Keratinocyte (primary cell): ENCODE measurements around the gene SMIM35. TPM values are rescaled to one million over a fixed set of nuclear protein-coding genes. Genes with fewer than 3 reads are reported as not detected.

Source experiments
- DNase-seq: peaks from one replicate; pipeline ENCODE4 v3.0.0-alpha.2; 2011; ENCODE audit warnings: low read depth, missing footprints, low spot score
- FAIRE-seq: peaks from 2 replicates; lab custom pipeline; 2011; peaks lifted over from hg19 to GRCh38; lab: Jason Lieb, UNC
- H2AFZ ChIP-seq: 2 replicates; pipeline ENCODE4 v1.6.0; 2012; ENCODE audit warnings: low read length, control low read depth, inconsistent platforms; ENCODE audit not compliant: control insufficient read depth
- H3K27ac ChIP-seq: 2 replicates; pipeline ENCODE4 v1.5.1; 2011; ENCODE audit warnings: low read length; ENCODE audit not compliant: control insufficient read depth, insufficient read depth
- H3K27me3 ChIP-seq: 3 replicates; pipeline ENCODE4 v1.6.0; 2011; ENCODE audit warnings: low read length; ENCODE audit not compliant: control insufficient read depth, insufficient read depth; ENCODE audit errors: extremely low read depth
- H3K36me3 ChIP-seq, 2 experiments: 2 replicates in 1 of 2; 3 replicates in 1 of 2; pipeline ENCODE4 v1.5.1; 2011; ENCODE audit warnings: low read length in 2 of 2, mild to moderate bottlenecking in 1 of 2; ENCODE audit not compliant: control insufficient read depth in 2 of 2, insufficient read depth in 2 of 2; ENCODE audit errors: extremely low read depth in 1 of 2
- H3K4me1 ChIP-seq: 3 replicates; pipeline ENCODE4 v1.5.1; 2011; ENCODE audit warnings: low read length; ENCODE audit not compliant: control insufficient read depth, insufficient read depth; ENCODE audit errors: extremely low read depth
- H3K4me2 ChIP-seq: 3 replicates; pipeline ENCODE4 v1.6.0; 2011; ENCODE audit warnings: low read depth, low read length; ENCODE audit not compliant: control insufficient read depth, insufficient read depth; ENCODE audit errors: extremely low read depth
- H3K4me3 ChIP-seq, 3 experiments: fragments of 200-600 bp in 1 of 3; sonication (generic) in 1 of 3; 2 replicates in 2 of 3; 3 replicates in 1 of 3; pipeline ENCODE4 v1.5.1; 2011 to 2016; ENCODE audit warnings: low read length in 3 of 3, mild to moderate bottlenecking in 3 of 3, control low read depth in 2 of 3, inconsistent platforms in 1 of 3, low read depth in 1 of 3, mixed read lengths in 1 of 3, mixed run types in 1 of 3, moderate library complexity in 1 of 3; ENCODE audit not compliant: control insufficient read depth in 2 of 3, insufficient read depth in 2 of 3; ENCODE audit errors: extremely low read depth in 1 of 3
- H3K79me2 ChIP-seq: 2 replicates; pipeline ENCODE4 v1.6.0; 2012; ENCODE audit warnings: low read length; ENCODE audit not compliant: control insufficient read depth, insufficient read depth
- H3K9ac ChIP-seq: 3 replicates; pipeline ENCODE4 v1.6.0; 2011; ENCODE audit warnings: low read length; ENCODE audit not compliant: control insufficient read depth, insufficient read depth; ENCODE audit errors: extremely low read depth
- H3K9me1 ChIP-seq: 3 replicates; pipeline ENCODE4 v1.6.0; 2011; ENCODE audit warnings: low read length; ENCODE audit not compliant: control insufficient read depth, insufficient read depth; ENCODE audit errors: extremely low read depth
- H3K9me3 ChIP-seq: 2 replicates; pipeline ENCODE4 v1.5.1; 2012; ENCODE audit warnings: low read depth, low read length; ENCODE audit not compliant: control insufficient read depth
- H4K20me1 ChIP-seq: 3 replicates; pipeline ENCODE4 v1.6.0; 2011; ENCODE audit warnings: low read length; ENCODE audit not compliant: control insufficient read depth, insufficient read depth; ENCODE audit errors: extremely low read depth
- CTCF ChIP-seq, 3 experiments: IDR thresholded peaks in 1 of 3; conservative IDR thresholded peaks in 1 of 3; optimal IDR thresholded peaks in 1 of 3; 2 replicates in 2 of 3; 3 replicates in 1 of 3; pipeline versions ENCODE3 to v1.5.1; 2011; ENCODE audit warnings: low read length in 3 of 3, mild to moderate bottlenecking in 3 of 3, moderate library complexity in 2 of 3, control low read depth in 1 of 3, inconsistent platforms in 1 of 3; ENCODE audit not compliant: insufficient read depth in 2 of 3; ENCODE audit errors: extremely low read depth in 1 of 3
- EZH2 ChIP-seq: IDR thresholded peaks from one replicate; pipeline ENCODE4 v1.6.1; 2012; ENCODE audit warnings: inconsistent platforms, mild to moderate bottlenecking, low read length, moderate library complexity
- dilution Hi-C: fragments of 300-500 bp; cut with MboI; formaldehyde crosslinking; loops from one replicate; pipeline ENCODE4 v1.7.0; 2020; ENCODE audit warnings: low sequenced_read_pairs; ENCODE audit not compliant: extremely low pct_ligation_motif_present
- polyA plus RNA-seq, 5 experiments: library from polyadenylated mRNA; depleted of rRNA in 3 of 5; stranded (reverse) in 3 of 5; stranded (forward) in 1 of 5; unstranded in 1 of 5; fragments of >200 nt; gene quantifications; 1 replicate in 1 of 5; 2 replicates in 3 of 5; 3 replicates in 1 of 5; pipeline versions ENCODE4 v1.2.1 to v1.2.3, GENCODE V29; 2011 to 2012; ENCODE audit warnings: missing spikeins in 2 of 5, low read depth in 1 of 5, low replicate concordance in 1 of 5

SMIM35 gene
- polyA plus RNA-seq, 1 donor (not counting 4 experiments of a cell fraction or from before 2014, with no cell fraction given) = not detected

- no peaks in the 10 kb centered on the region for H3K9me1 ChIP-seq
- dilution Hi-C loops = no loop called here
- no peak overlapping the region for H3K4me2 ChIP-seq
- TF ChIP-seq CTCF (optimal IDR thresholded peaks at IDR 0.05 in 1 of 3, IDR thresholded peaks at IDR 0.05 in 1 of 3, conservative IDR thresholded peaks at IDR 0.05 in 1 of 3; ENCODE audit: extremely low read depth in 1 of 3, insufficient read depth in 2 of 3, low read length in 3 of 3) = no peak
- no peak for TF ChIP-seq EZH2
- DNase-seq (no peak), FAIRE-seq (no peak)
- H3K4me1 ChIP-seq = peaks cover 9% of the 10 kb centered on the region
- H3K9me3 ChIP-seq = no peaks in the 10 kb centered on the region
- H3K9ac ChIP-seq = no peak overlapping the region
- H4K20me1 ChIP-seq = no peaks in the 10 kb centered on the region
- no peak overlapping the region for H2AFZ ChIP-seq
- H3K36me3 ChIP-seq = no peaks in the 10 kb centered on the region
- H3K27ac ChIP-seq = no peak overlapping the region
- H3K27me3 ChIP-seq = no peaks in the 10 kb centered on the region
- no peaks in the 10 kb centered on the region for H3K79me2 ChIP-seq
- no peak overlapping the region for H3K4me3 ChIP-seq
Observed at GRCh38 chr11:118128310-118128709, 41.5 kb upstream of the SMIM35 start.

- peak; percentile 53 for DNase-seq
- no peaks in the 10 kb centered on the region for H3K27me3 ChIP-seq
- FAIRE-seq = no peak
- no peaks in the 10 kb centered on the region for H3K9me1 ChIP-seq
- TF ChIP-seq CTCF (optimal IDR thresholded peaks at IDR 0.05 in 1 of 3, IDR thresholded peaks at IDR 0.05 in 1 of 3, conservative IDR thresholded peaks at IDR 0.05 in 1 of 3; ENCODE audit: extremely low read depth in 1 of 3, insufficient read depth in 2 of 3, low read length in 3 of 3) (no peak), EZH2 (no peak)
- H3K79me2 ChIP-seq = no peaks in the 10 kb centered on the region
- H3K9ac ChIP-seq = no peak overlapping the region
- no peak overlapping the region for H2AFZ ChIP-seq
- dilution Hi-C loops = no loop called here
- no peak overlapping the region for H3K4me3 ChIP-seq
- H4K20me1 ChIP-seq = no peaks in the 10 kb centered on the region
- no peak overlapping the region for H3K27ac ChIP-seq
- H3K36me3 ChIP-seq = no peaks in the 10 kb centered on the region
- H3K4me2 ChIP-seq = no peak overlapping the region
- no peaks in the 10 kb centered on the region for H3K4me1 ChIP-seq
- no peaks in the 10 kb centered on the region for H3K9me3 ChIP-seq
Observed at GRCh38 chr11:118126082-118126838, 39.5 kb upstream of the SMIM35 start.
